PC-3 (cell line): ENCODE measurements around the gene ESYT1. TPM values are rescaled to one million over a fixed set of nuclear protein-coding genes. Genes with fewer than 3 reads are reported as not detected.
A peak's percentile ranks its signal among the peaks of the same experiment; 100 is the strongest.

ENCODE experiments used
- ATAC-seq: fragments of 200-7000 bp; cut with Tn5 transposase; 2 replicates; pipeline ENCODE4 v1.9.1; 2020; ENCODE audit warnings: mild to moderate bottlenecking, moderate library complexity
- BruUV-seq: library from RNA; stranded (reverse); fragments of 400-500 nt; replicated peaks from 2 replicates; lab custom pipeline; 2021; lab: Mats Ljungman, UMichigan
- CTCF ChIA-PET: fragments of 300-600 bp; sonication (Branson Sonifier 250); formaldehyde crosslinking; loops from one replicate; lab custom pipeline; 2022; ENCODE audit warnings: antibody characterized with exemption; lab: Charles Lee
- POLR2A ChIA-PET: fragments of 300-600 bp; sonication (Branson Sonifier 250); formaldehyde crosslinking; loops from one replicate; lab custom pipeline; 2022; ENCODE audit warnings: antibody characterized with exemption; ENCODE audit not compliant: unreplicated experiment; lab: Charles Lee
- DNase-seq: peaks from one replicate; pipeline ENCODE4 v3.0.0-alpha.2; 2015
- H2AFZ ChIP-seq: fragments of 300-600 bp; sonication (generic); 2 replicates; pipeline ENCODE4 v1.6.0; 2016; ENCODE audit warnings: antibody characterized with exemption, low read length
- H3F3A ChIP-seq: fragments of 300-600 bp; sonication (generic); one replicate; pipeline ENCODE4 v1.6.0; 2017; ENCODE audit warnings: antibody characterized with exemption, low read length, control low read depth, mild to moderate bottlenecking; ENCODE audit not compliant: unreplicated experiment
- H3K27ac ChIP-seq: fragments of 300-600 bp; sonication (generic); 2 replicates; pipeline ENCODE4 v1.5.1; 2016; ENCODE audit warnings: mild to moderate bottlenecking, low read length
- H3K27me3 ChIP-seq: fragments of 300-600 bp; sonication (generic); 2 replicates; pipeline ENCODE4 v1.6.1; 2016; ENCODE audit warnings: low read length, mixed read lengths
- H3K36me3 ChIP-seq: fragments of 300-600 bp; sonication (generic); 2 replicates; pipeline ENCODE4 v1.6.1; 2016; ENCODE audit warnings: low read depth, mixed run types, low read length, mixed read lengths
- H3K4me1 ChIP-seq: fragments of 300-600 bp; sonication (generic); 2 replicates; pipeline ENCODE4 v1.5.1; 2016; ENCODE audit warnings: low read length; ENCODE audit not compliant: insufficient read depth
- H3K4me2 ChIP-seq: fragments of 300-600 bp; sonication (generic); 2 replicates; pipeline ENCODE4 v1.6.0; 2016; ENCODE audit warnings: low read length
- H3K4me3 ChIP-seq: fragments of 300-600 bp; sonication (generic); 2 replicates; pipeline ENCODE4 v1.5.1; 2016; ENCODE audit warnings: mild to moderate bottlenecking, low read length, mixed read lengths
- H3K79me2 ChIP-seq: fragments of 300-600 bp; sonication (generic); 2 replicates; pipeline ENCODE4 v1.6.1; 2017; ENCODE audit warnings: low read length, mixed read lengths
- H3K9ac ChIP-seq: fragments of 300-600 bp; sonication (generic); 2 replicates; pipeline ENCODE4 v1.6.0; 2016; ENCODE audit warnings: mild to moderate bottlenecking, low read length
- H3K9me2 ChIP-seq: fragments of 300-600 bp; sonication (generic); replicated peaks from 2 replicates; pipeline ENCODE4 v1.6.1; 2016; ENCODE audit warnings: mixed run types, low read length, mixed read lengths
- H3K9me3 ChIP-seq: fragments of 300-600 bp; sonication (generic); 2 replicates; pipeline ENCODE4 v1.6.1; 2016; ENCODE audit warnings: low read length, mixed read lengths
- H4K20me1 ChIP-seq: fragments of 300-600 bp; sonication (generic); 2 replicates; pipeline ENCODE4 v1.6.1; 2016; ENCODE audit warnings: low read length, mixed read lengths
- CTCF ChIP-seq: fragments of 300-600 bp; sonication (generic); conservative IDR thresholded peaks from 2 replicates; pipeline ENCODE4 v1.5.1; 2017; ENCODE audit warnings: antibody characterized with exemption, low read depth, mild to moderate bottlenecking, low read length
- EZH2 ChIP-seq: fragments of 300-600 bp; sonication (generic); IDR thresholded peaks from one replicate; pipeline ENCODE4 v1.6.1; 2017; ENCODE audit warnings: antibody characterized with exemption, mild to moderate bottlenecking, low read length; ENCODE audit not compliant: unreplicated experiment
- EZH2phosphoT487 ChIP-seq: fragments of 300-600 bp; sonication (generic); IDR thresholded peaks from 2 replicates; pipeline ENCODE4 v1.6.1; 2018; ENCODE audit warnings: mild to moderate bottlenecking, antibody characterized with exemption, low read length, borderline replicate concordance
- intact Hi-C: fragments of 100-400 bp; cut with micrococcal nuclease; formaldehyde crosslinking; loops from 2 replicates; pipeline ENCODE4 v1.9.0; 2023
- total RNA-seq: library from RNA; depleted of rRNA; stranded (reverse); fragments of >200 nt; gene quantifications from 2 replicates; pipeline ENCODE4 v1.2.3, GENCODE V29; 2014

ESYT1 gene
- total RNA-seq, 1 experiment from 2014 or later = 120 TPM

GRCh38 chr12:56129942-56130495 is 2.0 kb downstream of the ESYT1 start:
- no TSS peak for BruUV-seq

GRCh38 chr12:56130876-56131275 is 2.8 kb downstream of the ESYT1 start:
- H3K36me3 ChIP-seq = peaks cover 32% of the 10 kb centered on the region
- intact Hi-C loops = no loop called here
- H4K20me1 ChIP-seq = no peaks in the 10 kb centered on the region
- ATAC-seq (no peak), DNase-seq (no peak)
- H3K9me3 ChIP-seq = no peaks in the 10 kb centered on the region
- H3K4me3 ChIP-seq = no peak overlapping the region
- no peak overlapping the region for H2AFZ ChIP-seq
- ChIA-PET CTCF (no interaction called here), POLR2A (no interaction called here)
- H3K9ac ChIP-seq = no peak overlapping the region
- H3F3A ChIP-seq = no peaks in the 10 kb centered on the region
- peaks cover 25% of the 10 kb centered on the region for H3K79me2 ChIP-seq
- H3K27ac ChIP-seq = no peak overlapping the region
- peak overlapping the region; percentile 5; the same call in 1 of the 2 replicates for H3K4me2 ChIP-seq
- H3K4me1 ChIP-seq = peaks cover 27% of the 10 kb centered on the region
- H3K27me3 ChIP-seq = no peaks in the 10 kb centered on the region
- no peaks in the 10 kb centered on the region for H3K9me2 ChIP-seq
- no peak for TF ChIP-seq EZH2phosphoT487
- BruUV-seq = no TSS peak

More at GRCh38 chr12:56129942-56130495, 2.0 kb downstream of the ESYT1 start:
- H3K36me3 ChIP-seq = peaks cover 32% of the 10 kb centered on the region
- no peak overlapping the region for H2AFZ ChIP-seq
- H3K9me3 ChIP-seq = no peaks in the 10 kb centered on the region
- ATAC-seq = no peak
- H3K79me2 ChIP-seq = peaks cover 25% of the 10 kb centered on the region
- H3K4me2 ChIP-seq = peak overlapping the region; percentile 100
- H4K20me1 ChIP-seq = no peaks in the 10 kb centered on the region
- H3K4me3 ChIP-seq = peak overlapping the region; percentile 96; the same call in 1 of the 2 replicates
- POLR2A ChIA-PET = interaction anchor here (0.6 kb wide), 1 partner anchor 223 kb away, joined by 5 read pairs; no protein-coding TSS in a partner anchor
- no peak overlapping the region for H3K9ac ChIP-seq
- no peaks in the 10 kb centered on the region for H3F3A ChIP-seq
- CTCF ChIA-PET = no interaction called here
- no peak overlapping the region for H3K27ac ChIP-seq
- TF ChIP-seq EZH2phosphoT487 = no peak
- TF ChIP-seq CTCF = no peak
- no peak for TF ChIP-seq EZH2
- peaks cover 27% of the 10 kb centered on the region for H3K4me1 ChIP-seq
- H3K27me3 ChIP-seq = no peaks in the 10 kb centered on the region
- no peaks in the 10 kb centered on the region for H3K9me2 ChIP-seq
- DNase-seq = no peak
- intact Hi-C loops = no loop called here

GRCh38 chr12:56134897-56135296 is 6.8 kb downstream of the ESYT1 start:
- Histone ChIP-seq H3K27me3 (no peaks in the 10 kb centered on the region), H3K36me3 (peaks cover 60% of the 10 kb centered on the region), H4K20me1 (no peaks in the 10 kb centered on the region), H3K79me2 (peaks cover 8% of the 10 kb centered on the region; the same call in 1 of the 2 replicates), H3K9ac (no peak overlapping the region), H2AFZ (no peak overlapping the region), H3K27ac (no peak overlapping the region), H3K4me1 (peaks cover 7% of the 10 kb centered on the region; the same call in 1 of the 2 replicates), H3K9me3 (no peaks in the 10 kb centered on the region), H3F3A (no peaks in the 10 kb centered on the region), H3K4me2 (no peak overlapping the region), H3K9me2 (no peaks in the 10 kb centered on the region), H3K4me3 (no peak overlapping the region)
- no TSS peak for BruUV-seq
- intact Hi-C loops = no loop called here
- DNase-seq = no peak
- TF ChIP-seq CTCF (no peak), EZH2 (no peak), EZH2phosphoT487 (no peak)
- ATAC-seq = no peak
- CTCF ChIA-PET = no interaction called here
- POLR2A ChIA-PET = no interaction called here
